Forelimb muscle (tissue), 1 donor: Measurements from ENCODE around the gene BICDL1. TPM values are rescaled to one million over a fixed set of nuclear protein-coding genes. Genes with fewer than 3 reads are reported as not detected.

Source experiments
- DNase-seq: peaks from one replicate; pipeline ENCODE4 v3.0.0-alpha.2; 2013; ENCODE audit warnings: low read depth
- polyA plus RNA-seq: library from polyadenylated mRNA; unstranded; fragments of 120-200 nt; gene quantifications from one replicate; pipeline ENCODE4 v1.2.1, GENCODE V29; 2013; ENCODE audit not compliant: insufficient read length

The BICDL1 gene
- polyA plus RNA-seq, 1 donor, result 4.9 TPM

GRCh38 chr12:120054293-120054692, 65.3 kb downstream of the BICDL1 start:
- DNase-seq, result no peak

- no peak for DNase-seq
These were observed 66.4 kb downstream of the BICDL1 start for GRCh38 chr12:120055231-120056000.

- DNase-seq, result no peak
These were observed 67.7 kb downstream of the BICDL1 start for GRCh38 chr12:120056739-120057138.

- DNase-seq, result no peak
These were observed 71.2 kb downstream of the BICDL1 start for GRCh38 chr12:120060196-120060595.

GRCh38 chr12:120060717-120061116, 71.7 kb downstream of the BICDL1 start:
- no peak for DNase-seq

GRCh38 chr12:120061575-120062214, 72.7 kb downstream of the BICDL1 start:
- DNase-seq, result no peak

GRCh38 chr12:120062976-120063579, 74.0 kb downstream of the BICDL1 start:
- DNase-seq, result no peak

- DNase-seq, result no peak
These were observed 75.3 kb downstream of the BICDL1 start for GRCh38 chr12:120064054-120064940.

- DNase-seq, result no peak
These were observed 76.4 kb downstream of the BICDL1 start for GRCh38 chr12:120065472-120065871.

- no peak for DNase-seq
These were observed 77.3 kb downstream of the BICDL1 start for GRCh38 chr12:120066341-120066740.

GRCh38 chr12:120067084-120067869, 78.2 kb downstream of the BICDL1 start:
- no peak for DNase-seq

- no peak for DNase-seq
These were observed 78.9 kb downstream of the BICDL1 start for GRCh38 chr12:120067901-120068300.

- no peak for DNase-seq
These were observed 80.2 kb downstream of the BICDL1 start for GRCh38 chr12:120069278-120069677.

GRCh38 chr12:120071493-120072020, 82.5 kb downstream of the BICDL1 start:
- DNase-seq, result no peak

- DNase-seq, result no peak
These were observed 83.6 kb downstream of the BICDL1 start for GRCh38 chr12:120072472-120073249.

GRCh38 chr12:120075034-120075616, 86.1 kb downstream of the BICDL1 start:
- no peak for DNase-seq

- no peak for DNase-seq
These were observed 87.6 kb downstream of the BICDL1 start for GRCh38 chr12:120076651-120077050.

GRCh38 chr12:120077260-120077659, 88.2 kb downstream of the BICDL1 start:
- no peak for DNase-seq

- no peak for DNase-seq
These were observed 89.8 kb downstream of the BICDL1 start for GRCh38 chr12:120078868-120079267.
